HCT116 (cell line): ENCODE measurements around the gene ADARB2. TPM values are rescaled to one million over a fixed set of nuclear protein-coding genes. Genes with fewer than 3 reads are reported as not detected.

Experiments used
- ATAC-seq: fragments of 200-7000 bp; cut with Tn5 transposase; 2 replicates; pipeline ENCODE4 v1.9.1; 2020; ENCODE audit warnings: mild to moderate bottlenecking, moderate library complexity
- BruUV-seq: library from RNA; stranded (reverse); fragments of 400-500 nt; replicated peaks from 2 replicates; lab custom pipeline; 2021; lab: Mats Ljungman, UMichigan
- CTCF ChIA-PET: fragments of 300-600 bp; sonication (Branson Sonifier 250); formaldehyde crosslinking; loops from one replicate; lab custom pipeline; 2021; ENCODE audit warnings: antibody characterized with exemption; lab: Charles Lee
- POLR2A ChIA-PET: fragments of 300-600, 350-600 bp; sonication (Branson Sonifier 250); formaldehyde crosslinking; loops from one replicate; lab custom pipeline; 2021; ENCODE audit warnings: antibody characterized with exemption; lab: Charles Lee
- RAD21 ChIA-PET, 2 experiments: fragments of 300-600 bp; sonication (Branson Sonifier 250); formaldehyde crosslinking; loops; one replicate each; lab custom pipeline; 2023; ENCODE audit warnings: low total read pairs in 2 of 2; ENCODE audit not compliant: uncharacterized antibody in 2 of 2, unreplicated experiment in 2 of 2, low non-redundant PET in 1 of 2; lab: Charles Lee
- DNase-seq: peaks from one replicate; pipeline ENCODE4 v3.0.0-alpha.2; 2010; ENCODE audit warnings: low read depth, low spot score
- H2AFZ ChIP-seq: fragments of 200-600 bp; shearing (Covaris generic), sonication (generic); 2 replicates; pipeline ENCODE4 v1.6.1; 2017; ENCODE audit warnings: low read depth, mixed run types, mixed read lengths, antibody characterized with exemption, low read length; ENCODE audit not compliant: poor library complexity, severe bottlenecking
- H3K27ac ChIP-seq: 2 replicates; pipeline ENCODE4 v1.5.1; 2012; ENCODE audit warnings: low read depth, low read length
- H3K27me3 ChIP-seq: fragments of 200-600 bp; sonication (generic); 2 replicates; pipeline ENCODE4 v1.6.1; 2016; ENCODE audit warnings: mixed run types, low read length, mixed read lengths; ENCODE audit not compliant: insufficient read depth
- H3K36me3 ChIP-seq, 2 experiments: fragments of 200-500 bp in 1 of 2; fragments of 200-600 bp in 1 of 2; sonication (Bioruptor generic) in 1 of 2; sonication (generic) in 1 of 2; 2 replicates each; pipeline versions ENCODE4 v1.5.1 to v1.6.1; 2014 to 2016; ENCODE audit warnings: low read length in 2 of 2, inconsistent platforms in 1 of 2, mixed read lengths in 1 of 2, mixed run types in 1 of 2; ENCODE audit not compliant: insufficient read depth in 2 of 2, control insufficient read depth in 1 of 2
- H3K4me1 ChIP-seq, 2 experiments: fragments of 200-600 bp in 1 of 2; sonication (generic) in 1 of 2; 2 replicates each; pipeline versions ENCODE4 v1.5.1 to v1.6.1; 2012 to 2017; ENCODE audit warnings: low read length in 2 of 2, inconsistent platforms in 1 of 2, mild to moderate bottlenecking in 1 of 2, mixed read lengths in 1 of 2, mixed run types in 1 of 2, moderate library complexity in 1 of 2; ENCODE audit not compliant: insufficient read depth in 2 of 2, control insufficient read depth in 1 of 2
- H3K4me2 ChIP-seq: fragments of 200-600 bp; sonication (generic); 2 replicates; pipeline ENCODE4 v1.6.1; 2017; ENCODE audit warnings: mixed run types, low read length, mixed read lengths
- H3K4me3 ChIP-seq, 2 experiments: fragments of 200-600 bp in 1 of 2; sonication (generic) in 1 of 2; replicated peaks in 1 of 2; 2 replicates each; pipeline ENCODE4 v1.5.1; 2011 to 2016; ENCODE audit warnings: low read length in 2 of 2, control low read depth in 1 of 2, low read depth in 1 of 2, mild to moderate bottlenecking in 1 of 2, mixed read lengths in 1 of 2, mixed run types in 1 of 2
- H3K79me2 ChIP-seq: fragments of 200-600 bp; sonication (generic); 2 replicates; pipeline ENCODE4 v1.6.1; 2017; ENCODE audit warnings: mild to moderate bottlenecking, mixed run types, low read length, moderate library complexity, mixed read lengths; ENCODE audit not compliant: insufficient read depth
- H3K9ac ChIP-seq: fragments of 200-600 bp; sonication (generic); 2 replicates; pipeline ENCODE4 v1.6.1; 2016; ENCODE audit warnings: low read length, mixed read lengths
- H3K9me2 ChIP-seq: fragments of 200-600 bp; sonication (generic), shearing (Covaris generic); 2 replicates; pipeline ENCODE4 v1.6.1; 2017; ENCODE audit warnings: mixed run types, mild to moderate bottlenecking, moderate library complexity; ENCODE audit not compliant: insufficient read depth
- H3K9me3 ChIP-seq, 2 experiments: fragments of 200-500 bp in 1 of 2; fragments of 200-600 bp in 1 of 2; sonication (Bioruptor generic) in 1 of 2; sonication (generic) in 1 of 2; 2 replicates each; pipeline ENCODE4 v1.6.1; 2014 to 2017; ENCODE audit warnings: low read length in 2 of 2, mixed read lengths in 2 of 2, inconsistent platforms in 1 of 2, low read depth in 1 of 2, mild to moderate bottlenecking in 1 of 2, mixed run types in 1 of 2, moderate library complexity in 1 of 2; ENCODE audit not compliant: control insufficient read depth in 1 of 2, insufficient read depth in 1 of 2
- H4K20me1 ChIP-seq: fragments of 200-600 bp; sonication (generic), shearing (Covaris generic); 2 replicates; pipeline ENCODE4 v1.6.1; 2017; ENCODE audit warnings: mixed run types, mild to moderate bottlenecking, moderate library complexity; ENCODE audit not compliant: insufficient read depth
- CBX3 ChIP-seq: IDR thresholded peaks from 2 replicates; pipeline ENCODE4 v1.6.1; 2012; ENCODE audit warnings: low read depth
- EGR1 ChIP-seq: IDR thresholded peaks from 2 replicates; pipeline ENCODE4 v1.6.1; 2012; ENCODE audit warnings: low read depth
- ELF1 ChIP-seq: IDR thresholded peaks from 2 replicates; pipeline ENCODE4 v1.6.1; 2012; ENCODE audit warnings: low read depth, borderline replicate concordance
- EZH2 ChIP-seq: fragments of 200-600 bp; sonication (generic); IDR thresholded peaks from 2 replicates; pipeline ENCODE4 v1.6.1; 2017; ENCODE audit warnings: antibody characterized with exemption, mixed run types
- EZH2phosphoT487 ChIP-seq: fragments of 200-600 bp; IDR thresholded peaks from 2 replicates; pipeline ENCODE4 v1.6.1; 2018; ENCODE audit warnings: antibody characterized with exemption, borderline replicate concordance
- FOSL1 ChIP-seq: IDR thresholded peaks from 2 replicates; pipeline ENCODE4 v1.6.1; 2012; ENCODE audit warnings: low read depth
- JUND ChIP-seq: IDR thresholded peaks from 2 replicates; pipeline ENCODE4 v1.6.1; 2012
- MAX ChIP-seq: IDR thresholded peaks from 2 replicates; pipeline ENCODE4 v1.6.1; 2012
- POLR2A ChIP-seq: IDR thresholded peaks from 2 replicates; pipeline ENCODE4 v1.7.0; 2011; ENCODE audit warnings: borderline replicate concordance; ENCODE audit not compliant: insufficient read depth, insufficient read length; ENCODE audit errors: extremely low read depth
- POLR2AphosphoS5 ChIP-seq: IDR thresholded peaks from 2 replicates; pipeline ENCODE4 v1.6.1; 2011; ENCODE audit warnings: mild to moderate bottlenecking, low read depth, low read length, moderate library complexity
- RAD21 ChIP-seq: IDR thresholded peaks from 2 replicates; pipeline ENCODE4 v1.6.1; 2012; ENCODE audit warnings: low read depth, mild to moderate bottlenecking
- SIN3A ChIP-seq: IDR thresholded peaks from 2 replicates; pipeline ENCODE4 v1.6.1; 2012; ENCODE audit warnings: low read depth
- SP1 ChIP-seq: IDR thresholded peaks from 2 replicates; pipeline ENCODE4 v1.6.1; 2012; ENCODE audit warnings: low read depth
- SRF ChIP-seq: IDR thresholded peaks from 2 replicates; pipeline ENCODE4 v1.6.1; 2012; ENCODE audit warnings: low read depth
- TCF7L2 ChIP-seq: IDR thresholded peaks from 2 replicates; pipeline ENCODE4 v1.7.0; 2011; ENCODE audit warnings: borderline replicate concordance, inconsistent platforms; ENCODE audit not compliant: insufficient read depth, insufficient read length; ENCODE audit errors: extremely low read depth
- YY1 ChIP-seq: IDR thresholded peaks from 2 replicates; pipeline ENCODE4 v1.6.1; 2011; ENCODE audit warnings: low read length, low read depth, moderate library complexity, mild to moderate bottlenecking; ENCODE audit not compliant: insufficient replicate concordance; ENCODE audit errors: extremely low read depth
- ZBTB33 ChIP-seq: IDR thresholded peaks from 2 replicates; pipeline ENCODE4 v1.6.1; 2011; ENCODE audit warnings: mild to moderate bottlenecking, low read length, moderate library complexity; ENCODE audit not compliant: insufficient replicate concordance; ENCODE audit errors: extremely low read depth
- intact Hi-C: fragments of 100-400 bp; cut with micrococcal nuclease; formaldehyde crosslinking; loops from 2 replicates; pipeline ENCODE4 v1.10.0; 2022
- total RNA-seq: library from RNA; stranded (reverse); gene quantifications from one replicate; pipeline ENCODE4 v1.2.1, GENCODE V29; 2021; ENCODE audit not compliant: unreplicated experiment

The ADARB2 gene
- total RNA-seq, 1 experiment from 2014 or later: not detected

GRCh38 chr10:1344846-1345245, 392.5 kb downstream of the ADARB2 start:
- no peaks in the 10 kb centered on the region for H3K4me1 ChIP-seq
- peaks cover 11% of the 10 kb centered on the region; the same call in 1 of the 2 replicates for H3K27me3 ChIP-seq
- no peak overlapping the region for H2AFZ ChIP-seq
- H3K4me3 ChIP-seq: no peak overlapping the region
- H3K27ac ChIP-seq: no peak overlapping the region
- ChIA-PET RAD21 (no interaction called here), CTCF (no interaction called here), POLR2A (no interaction called here)
- DNase-seq: no peak
- intact Hi-C loops: no loop called here
- no peaks in the 10 kb centered on the region for H3K9me3 ChIP-seq
- H3K9ac ChIP-seq: no peak overlapping the region
- no peaks in the 10 kb centered on the region for H3K79me2 ChIP-seq
- no peak for TF ChIP-seq MAX
- TF ChIP-seq ZBTB33: no peak
- TF ChIP-seq TCF7L2: no peak
- TF ChIP-seq SIN3A: no peak
- no peak for TF ChIP-seq SP1
- no peak for TF ChIP-seq JUND
- TF ChIP-seq RAD21: no peak
- TF ChIP-seq EZH2: no peak
- H4K20me1 ChIP-seq: no peaks in the 10 kb centered on the region
- H3K9me2 ChIP-seq: no peaks in the 10 kb centered on the region
- no peak overlapping the region for H3K4me2 ChIP-seq
- ATAC-seq: no peak
- H3K36me3 ChIP-seq: no peaks in the 10 kb centered on the region
- BruUV-seq: no TSS peak

GRCh38 chr10:1344408-1344807, 392.9 kb downstream of the ADARB2 start:
- no peaks in the 10 kb centered on the region for H3K9me3 ChIP-seq
- H3K79me2 ChIP-seq: no peaks in the 10 kb centered on the region
- H3K4me3 ChIP-seq: no peak overlapping the region
- no peak overlapping the region for H2AFZ ChIP-seq
- POLR2A ChIA-PET: no interaction called here
- intact Hi-C loops: no loop called here
- no peak overlapping the region for H3K27ac ChIP-seq
- peaks cover 11% of the 10 kb centered on the region; the same call in 1 of the 2 replicates for H3K27me3 ChIP-seq
- ATAC-seq (no peak), DNase-seq (no peak)
- no peak overlapping the region for H3K4me2 ChIP-seq
- H4K20me1 ChIP-seq: no peaks in the 10 kb centered on the region
- no peaks in the 10 kb centered on the region for H3K4me1 ChIP-seq
- H3K9ac ChIP-seq: no peak overlapping the region
- no peaks in the 10 kb centered on the region for H3K9me2 ChIP-seq
- no peaks in the 10 kb centered on the region for H3K36me3 ChIP-seq
- no TSS peak for BruUV-seq
- CTCF ChIA-PET: no interaction called here
- RAD21 ChIA-PET: no interaction called here
- no peak for TF ChIP-seq EZH2phosphoT487
- no peak for TF ChIP-seq SIN3A
- TF ChIP-seq EZH2: no peak
- no peak for TF ChIP-seq POLR2AphosphoS5
- no peak for TF ChIP-seq EGR1
- TF ChIP-seq ELF1: no peak
- no peak for TF ChIP-seq YY1
- no peak for TF ChIP-seq ZBTB33
- TF ChIP-seq POLR2A: no peak
- no peak for TF ChIP-seq FOSL1
- no peak for TF ChIP-seq TCF7L2
- TF ChIP-seq CBX3: no peak
- no peak for TF ChIP-seq SRF
